ENCODE results near the gene PDE10A. TPM values are rescaled to one million over a fixed set of nuclear protein-coding genes. Genes with fewer than 3 reads are reported as not detected.

PDE10A gene
- polyA plus RNA-seq, 3 donors, result not detected

DNA sequence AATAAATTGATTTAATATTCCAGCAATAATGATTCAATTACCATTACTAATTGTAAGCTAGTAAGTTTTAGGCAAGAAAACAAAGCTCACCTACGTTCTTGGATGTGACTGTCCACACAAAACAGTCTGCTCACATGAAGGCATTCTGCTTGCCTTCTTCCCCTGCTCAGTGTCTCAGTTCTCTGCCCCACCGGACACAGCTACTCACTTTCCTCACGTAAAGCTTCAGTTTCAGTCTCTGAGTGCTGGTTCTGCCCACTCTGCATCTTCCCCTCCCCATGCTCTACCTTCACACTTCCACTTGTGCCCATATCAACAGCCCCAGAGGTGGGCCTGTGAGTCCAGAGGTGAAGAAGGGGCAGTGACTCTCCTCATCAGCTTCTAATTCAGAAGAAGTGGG lies 279.7 kb downstream of the PDE10A start:
- Mint-ChIP-seq H3K9me3 (peaks cover 0 to 18% (median 6%) of the 10 kb centered on the region in 7 donors), H3K36me3 (no peaks in the 10 kb centered on the region), H3K27ac (no peak overlapping the region), H3K4me3 (no peak overlapping the region), H3K27me3 (ENCODE audit: low read depth in 3 of 3) (no peaks in the 10 kb centered on the region), H3K4me1 (no peaks in the 10 kb centered on the region)
- WGBS (ENCODE audit: insufficient coverage), result 70% methylated on average over 2 of the region's 3 CpGs
- intact Hi-C loops (cut with micrococcal nuclease), result no loop called here
- no peak overlapping the region for H3K9ac ChIP-seq (ENCODE audit: insufficient read depth, low read length, poor library complexity, severe bottlenecking)
- H3K36me3 ChIP-seq (replicated peaks in 1 of 2; ENCODE audit: control insufficient read depth in 1 of 2, insufficient read depth in 2 of 2, low read length in 2 of 2), result no peaks in the 10 kb centered on the region
- H3K4me1 ChIP-seq (ENCODE audit: control insufficient read depth in 1 of 2, insufficient read depth in 2 of 2, low read length in 2 of 2), result no peaks in the 10 kb centered on the region
- H3K9me3 ChIP-seq (replicated peaks in 1 of 2; ENCODE audit: control insufficient read depth in 1 of 2, insufficient read depth in 1 of 2, low read length in 2 of 2), result peaks cover 3 to 13% of the 10 kb centered on the region in 2 donors
- H3K79me2 ChIP-seq (ENCODE audit: insufficient read depth, low read length), result no peaks in the 10 kb centered on the region
- TF ChIP-seq, protein P1, sequence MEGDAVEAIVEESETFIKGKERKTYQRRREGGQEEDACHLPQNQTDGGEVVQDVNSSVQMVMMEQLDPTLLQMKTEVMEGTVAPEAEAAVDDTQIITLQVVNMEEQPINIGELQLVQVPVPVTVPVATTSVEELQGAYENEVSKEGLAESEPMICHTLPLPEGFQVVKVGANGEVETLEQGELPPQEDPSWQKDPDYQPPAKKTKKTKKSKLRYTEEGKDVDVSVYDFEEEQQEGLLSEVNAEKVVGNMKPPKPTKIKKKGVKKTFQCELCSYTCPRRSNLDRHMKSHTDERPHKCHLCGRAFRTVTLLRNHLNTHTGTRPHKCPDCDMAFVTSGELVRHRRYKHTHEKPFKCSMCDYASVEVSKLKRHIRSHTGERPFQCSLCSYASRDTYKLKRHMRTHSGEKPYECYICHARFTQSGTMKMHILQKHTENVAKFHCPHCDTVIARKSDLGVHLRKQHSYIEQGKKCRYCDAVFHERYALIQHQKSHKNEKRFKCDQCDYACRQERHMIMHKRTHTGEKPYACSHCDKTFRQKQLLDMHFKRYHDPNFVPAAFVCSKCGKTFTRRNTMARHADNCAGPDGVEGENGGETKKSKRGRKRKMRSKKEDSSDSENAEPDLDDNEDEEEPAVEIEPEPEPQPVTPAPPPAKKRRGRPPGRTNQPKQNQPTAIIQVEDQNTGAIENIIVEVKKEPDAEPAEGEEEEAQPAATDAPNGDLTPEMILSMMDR (IDR thresholded peaks at IDR 0.05), result no peak
- H3K27ac ChIP-seq (ENCODE audit: low read depth in 1 of 2, low read length in 2 of 2), result no peak overlapping the region
- no peak overlapping the region for H3K4me3 ChIP-seq (replicated peaks in 1 of 3; ENCODE audit: low read depth in 2 of 3, low read length in 3 of 3)
- H2AFZ ChIP-seq (ENCODE audit: insufficient read depth, low read depth, low read length, poor library complexity, severe bottlenecking), result no peak overlapping the region
- no peak for DNase-seq
- H3K4me2 ChIP-seq (replicated peaks; ENCODE audit: extremely low read depth, low read length, poor library complexity, severe bottlenecking), result no peak overlapping the region
- no peaks in the 10 kb centered on the region for H4K20me1 ChIP-seq (ENCODE audit: insufficient read depth, low read length)
- H3K27me3 ChIP-seq (ENCODE audit: control insufficient read depth in 2 of 2, insufficient read depth in 2 of 2, low read length in 2 of 2), result no peaks in the 10 kb centered on the region

DNA sequence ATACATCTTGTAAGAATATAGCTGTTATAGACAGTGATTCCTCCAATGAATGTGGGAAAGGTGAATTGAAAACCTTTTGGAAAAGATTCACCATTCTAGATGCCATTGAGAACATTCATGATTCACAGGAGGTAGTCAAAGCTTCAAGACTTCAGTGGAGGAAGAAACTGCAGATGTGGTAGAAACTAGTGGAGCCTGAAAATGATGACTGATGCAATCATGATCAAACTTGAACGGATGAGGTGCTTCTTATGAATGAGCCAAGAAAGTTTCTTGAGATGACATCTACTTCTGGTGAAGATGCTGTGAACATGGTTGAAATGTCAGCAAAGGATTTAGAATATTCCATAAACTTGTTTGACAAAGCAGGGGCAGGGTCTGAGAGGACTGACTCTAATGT lies 286.9 kb downstream of the PDE10A start:
- H3K27ac Mint-ChIP-seq, result no peak overlapping the region

More for the DNA sequence above, 286.9 kb downstream of the PDE10A start:
- Histone ChIP-seq H2AFZ (ENCODE audit: insufficient read depth, low read depth, low read length, poor library complexity, severe bottlenecking) (no peak overlapping the region), H3K4me3 (replicated peaks in 1 of 3; ENCODE audit: low read depth in 2 of 3, low read length in 3 of 3) (no peak overlapping the region), H4K20me1 (ENCODE audit: insufficient read depth, low read length) (no peaks in the 10 kb centered on the region), H3K79me2 (ENCODE audit: insufficient read depth, low read length) (no peaks in the 10 kb centered on the region), H3K27ac (ENCODE audit: low read depth in 1 of 2, low read length in 2 of 2) (no peak overlapping the region), H3K9me3 (replicated peaks in 1 of 2; ENCODE audit: control insufficient read depth in 1 of 2, insufficient read depth in 1 of 2, low read length in 2 of 2) (no peaks in the 10 kb centered on the region), H3K9ac (ENCODE audit: insufficient read depth, low read length, poor library complexity, severe bottlenecking) (no peak overlapping the region), H3K36me3 (replicated peaks in 1 of 2; ENCODE audit: control insufficient read depth in 1 of 2, insufficient read depth in 2 of 2, low read length in 2 of 2) (no peaks in the 10 kb centered on the region), H3K4me2 (replicated peaks; ENCODE audit: extremely low read depth, low read length, poor library complexity, severe bottlenecking) (no peak overlapping the region), H3K4me1 (ENCODE audit: control insufficient read depth in 1 of 2, insufficient read depth in 2 of 2, low read length in 2 of 2) (no peaks in the 10 kb centered on the region), H3K27me3 (ENCODE audit: control insufficient read depth in 2 of 2, insufficient read depth in 2 of 2, low read length in 2 of 2) (no peaks in the 10 kb centered on the region)
- intact Hi-C loops (cut with micrococcal nuclease), result no loop called here
- Mint-ChIP-seq H3K4me1 (no peaks in the 10 kb centered on the region), H3K9me3 (peaks cover 0 to 2% (median 0%) of the 10 kb centered on the region in 7 donors), H3K36me3 (no peaks in the 10 kb centered on the region), H3K4me3 (no peak overlapping the region), H3K27me3 (ENCODE audit: low read depth in 3 of 3) (no peaks in the 10 kb centered on the region)
- WGBS (ENCODE audit: insufficient coverage), result 100% methylated on average over 1 of the region's 1 CpG
- DNase-seq, result no peak
- TF ChIP-seq, protein P1 (IDR thresholded peaks at IDR 0.05), result no peak

Measured in CD14-positive monocyte (primary cell).